GM19035 (cell line): ENCODE measurements around the gene MUC7.

ENCODE experiments used
- ATAC-seq: cut with Tn5 transposase; IDR thresholded peaks from one replicate; pipeline ENCODE4 v1.9.1; 2021; ENCODE audit not compliant: unreplicated experiment

Gene MUC7

DNA sequence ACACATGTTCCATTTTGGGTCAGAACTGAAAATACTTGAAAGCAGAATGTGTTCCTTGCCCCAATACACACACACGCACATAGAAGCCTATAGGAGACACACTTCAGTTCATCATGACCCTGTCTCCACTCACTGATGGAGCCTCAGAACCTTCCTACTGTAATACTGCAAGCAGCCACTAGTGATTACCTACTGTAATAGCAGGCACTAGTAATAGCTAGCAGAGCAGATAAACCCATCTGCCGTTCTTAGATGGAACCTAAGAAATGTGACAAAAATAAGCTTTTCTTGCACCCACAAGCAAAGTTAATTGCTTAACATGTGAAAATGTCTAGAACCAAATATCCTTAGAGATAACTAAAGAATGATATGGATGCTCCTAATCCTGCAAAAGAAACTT lies 60.0 kb downstream of the MUC7 start:
- peak; percentile 78 for ATAC-seq
